ENCODE data around the gene RWDD3. TPM values are rescaled to one million over a fixed set of nuclear protein-coding genes. Genes with fewer than 3 reads are reported as not detected.

Gene RWDD3
- total and polyA plus RNA-seq, 12 donors: 2.9 to 66.2 (median 15.7) TPM

DNA sequence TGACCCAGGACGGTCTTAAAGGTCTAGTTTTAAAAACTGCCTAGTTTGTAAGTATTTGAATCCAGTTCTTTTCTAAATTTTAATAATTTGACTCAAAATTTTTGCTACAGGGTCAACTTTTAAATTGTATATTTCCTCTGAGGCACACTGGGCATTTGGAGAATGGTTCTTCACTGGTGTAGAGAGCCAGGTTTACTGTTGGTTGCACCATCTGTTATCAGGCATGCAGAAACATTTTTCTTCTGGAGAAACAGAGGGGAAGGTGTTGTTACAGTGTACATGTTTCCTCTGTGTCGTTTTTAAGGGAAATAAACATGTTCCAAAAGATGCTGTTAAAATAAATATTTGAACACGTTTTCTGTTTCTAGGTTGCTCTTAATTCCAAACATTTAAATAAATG is 39.0 kb upstream of the RWDD3 start:
- no peak for DNase-seq
- 75 to 79% (median 78%) methylated on average over 3 of the region's 3 CpGs for WGBS, 4 donors
- Histone ChIP-seq H3K27ac (no peak overlapping the region), H3K27me3 (no peaks in the 10 kb centered on the region), H3K9me3 (replicated peaks in 1 of 3) (no peaks in the 10 kb centered on the region), H3K4me1 (replicated peaks in 1 of 2) (peaks cover 9 to 23% of the 10 kb centered on the region in 2 donors), H3K36me3 (replicated peaks in 1 of 2) (no peaks in the 10 kb centered on the region), H3K4me3 (no peak overlapping the region)
- intact Hi-C loops (cut with DNase I): no loop called here
- TF ChIP-seq, protein P1, sequence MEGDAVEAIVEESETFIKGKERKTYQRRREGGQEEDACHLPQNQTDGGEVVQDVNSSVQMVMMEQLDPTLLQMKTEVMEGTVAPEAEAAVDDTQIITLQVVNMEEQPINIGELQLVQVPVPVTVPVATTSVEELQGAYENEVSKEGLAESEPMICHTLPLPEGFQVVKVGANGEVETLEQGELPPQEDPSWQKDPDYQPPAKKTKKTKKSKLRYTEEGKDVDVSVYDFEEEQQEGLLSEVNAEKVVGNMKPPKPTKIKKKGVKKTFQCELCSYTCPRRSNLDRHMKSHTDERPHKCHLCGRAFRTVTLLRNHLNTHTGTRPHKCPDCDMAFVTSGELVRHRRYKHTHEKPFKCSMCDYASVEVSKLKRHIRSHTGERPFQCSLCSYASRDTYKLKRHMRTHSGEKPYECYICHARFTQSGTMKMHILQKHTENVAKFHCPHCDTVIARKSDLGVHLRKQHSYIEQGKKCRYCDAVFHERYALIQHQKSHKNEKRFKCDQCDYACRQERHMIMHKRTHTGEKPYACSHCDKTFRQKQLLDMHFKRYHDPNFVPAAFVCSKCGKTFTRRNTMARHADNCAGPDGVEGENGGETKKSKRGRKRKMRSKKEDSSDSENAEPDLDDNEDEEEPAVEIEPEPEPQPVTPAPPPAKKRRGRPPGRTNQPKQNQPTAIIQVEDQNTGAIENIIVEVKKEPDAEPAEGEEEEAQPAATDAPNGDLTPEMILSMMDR (IDR thresholded peaks at IDR 0.05): no peak
- TF ChIP-seq POLR2A (IDR thresholded peaks at IDR 0.05): no peak

DNA sequence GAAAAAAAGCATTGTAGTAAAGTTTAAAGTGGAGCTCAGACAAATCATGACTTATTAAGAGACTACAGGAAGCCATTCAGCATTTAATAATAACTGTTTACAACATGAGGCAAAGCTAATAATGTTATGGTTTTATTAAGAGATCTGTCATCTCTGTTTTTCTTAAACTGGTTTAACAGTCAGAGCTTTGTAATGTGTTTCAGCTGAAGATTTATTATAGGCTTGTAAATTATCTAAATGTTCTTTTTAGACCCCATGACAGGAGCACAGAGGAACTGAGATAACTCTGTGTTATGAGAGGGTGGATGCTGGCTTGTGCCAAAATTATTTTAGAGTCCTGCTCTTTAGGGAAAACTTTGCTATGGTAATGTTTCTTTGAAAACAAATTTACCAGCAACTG is 38.0 kb upstream of the RWDD3 start:
- TF ChIP-seq, protein P1 (IDR thresholded peaks at IDR 0.05): no peak
- TF ChIP-seq POLR2A (IDR thresholded peaks at IDR 0.05): no peak
- no peak overlapping the region for H3K4me3 ChIP-seq
- DNase-seq: peak in 1 of 7 donors; percentile 2
- no peaks in the 10 kb centered on the region for H3K36me3 ChIP-seq (replicated peaks in 1 of 2)
- H3K27me3 ChIP-seq: no peaks in the 10 kb centered on the region
- H3K4me1 ChIP-seq (replicated peaks in 1 of 2): peaks cover 9 to 23% of the 10 kb centered on the region in 2 donors
- intact Hi-C loops (cut with DNase I): no loop called here
- no peaks in the 10 kb centered on the region for H3K9me3 ChIP-seq (replicated peaks in 1 of 3)
- no peak overlapping the region for H3K27ac ChIP-seq

DNA sequence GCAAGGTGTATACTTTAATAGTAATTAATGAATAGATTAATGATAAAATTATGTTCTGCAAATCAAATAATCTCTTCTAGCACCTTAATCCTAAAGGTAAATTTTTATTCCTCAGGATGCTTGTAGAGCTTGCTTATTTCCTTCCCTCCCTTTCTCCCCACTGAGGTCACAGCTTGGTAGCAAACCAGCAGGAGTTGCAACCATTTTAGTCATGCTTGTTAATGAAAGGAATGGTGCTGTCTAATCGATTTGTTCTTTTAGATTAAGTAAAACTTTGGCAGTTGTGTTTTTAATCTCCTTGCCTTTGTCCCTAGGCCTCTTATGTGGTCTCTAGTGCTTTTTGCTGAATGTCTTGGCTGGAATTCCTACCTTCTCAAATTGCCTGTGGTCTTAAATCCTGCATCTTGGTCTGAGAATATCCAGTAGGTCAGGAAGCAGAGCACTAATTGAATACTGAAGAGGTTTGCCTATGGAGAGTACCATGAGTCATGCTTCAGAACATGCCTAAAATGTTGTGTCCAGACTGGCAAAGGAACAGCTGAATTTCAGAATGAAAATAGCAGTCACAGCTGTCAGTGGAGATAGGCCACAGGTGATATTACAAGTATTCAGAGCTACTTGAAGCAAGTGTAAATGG is 36.3 kb upstream of the RWDD3 start:
- Histone ChIP-seq H3K4me1 (replicated peaks in 1 of 2) (peaks cover 9 to 23% of the 10 kb centered on the region in 2 donors), H3K27ac (no peak overlapping the region), H3K27me3 (no peaks in the 10 kb centered on the region), H3K9me3 (replicated peaks in 1 of 3) (no peaks in the 10 kb centered on the region), H3K36me3 (replicated peaks in 1 of 2) (no peaks in the 10 kb centered on the region), H3K4me3 (no peak overlapping the region)
- intact Hi-C loops (cut with DNase I): no loop called here
- 64 to 81% (median 67%) methylated on average over 1 of the region's 1 CpG for WGBS, 4 donors
- no peak for DNase-seq
- no peak for TF ChIP-seq POLR2A (IDR thresholded peaks at IDR 0.05)
- TF ChIP-seq, protein P1 (IDR thresholded peaks at IDR 0.05): no peak

DNA sequence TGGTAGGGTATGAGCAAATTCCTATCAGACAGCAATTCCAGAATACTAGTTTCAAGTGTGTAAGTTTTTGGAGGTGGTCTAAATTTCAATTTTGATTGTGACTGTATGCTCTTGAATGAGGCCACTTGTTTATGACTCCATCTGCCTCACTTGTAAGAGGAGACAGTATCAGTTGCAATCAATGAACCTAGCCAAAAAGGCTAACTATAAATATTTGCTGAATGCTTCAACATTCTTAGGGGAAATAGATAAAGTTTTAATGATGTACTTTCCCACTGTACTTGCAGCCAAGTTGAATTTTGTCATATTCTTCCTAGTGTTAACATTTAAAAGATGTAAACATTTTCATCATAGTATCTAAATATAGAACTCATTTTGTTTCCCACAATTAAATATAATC is 32.1 kb upstream of the RWDD3 start:
- Histone ChIP-seq H3K27me3 (no peaks in the 10 kb centered on the region), H3K27ac (no peak overlapping the region), H3K9me3 (replicated peaks in 1 of 3) (no peaks in the 10 kb centered on the region), H3K36me3 (replicated peaks in 1 of 2) (no peaks in the 10 kb centered on the region), H3K4me3 (no peak overlapping the region), H3K4me1 (replicated peaks in 1 of 2) (peaks cover 0 to 10% of the 10 kb centered on the region in 2 donors)
- DNase-seq: no peak
- TF ChIP-seq, protein P1 (IDR thresholded peaks at IDR 0.05): no peak
- no peak for TF ChIP-seq POLR2A (IDR thresholded peaks at IDR 0.05)
- intact Hi-C loops (cut with DNase I): no loop called here
